M059J (cell line): ENCODE results near the gene ITGA8. TPM values are rescaled to one million over a fixed set of nuclear protein-coding genes. Genes with fewer than 3 reads are reported as not detected.
"Not testable (repeated sequence)": the region's sequence is repeated elsewhere in the genome, so short reads cannot be mapped to it uniquely, and the experiment has no call there.

Experiments used
- DNase-seq: peaks from one replicate; pipeline ENCODE4 v3.0.0-alpha.2; 2012; ENCODE audit warnings: low read depth
- total RNA-seq: library from RNA; depleted of rRNA; stranded (reverse); fragments of >200 nt; shearing (Covaris generic); gene quantifications from 2 replicates; pipeline ENCODE4 v1.2.3, GENCODE V29; 2014

Gene ITGA8
- total RNA-seq, 1 experiment from 2014 or later: 0.62 TPM

GRCh38 chr10:15504101-15504840 is 215.5 kb downstream of the ITGA8 start:
- DNase-seq: peak; percentile 21

GRCh38 chr10:15494850-15495506 is 224.7 kb downstream of the ITGA8 start:
- no peak for DNase-seq

GRCh38 chr10:15491856-15492642 is 227.7 kb downstream of the ITGA8 start:
- DNase-seq: no peak

- DNase-seq: no peak
Measured at GRCh38 chr10:15489431-15489830, 230.3 kb downstream of the ITGA8 start.

DNA sequence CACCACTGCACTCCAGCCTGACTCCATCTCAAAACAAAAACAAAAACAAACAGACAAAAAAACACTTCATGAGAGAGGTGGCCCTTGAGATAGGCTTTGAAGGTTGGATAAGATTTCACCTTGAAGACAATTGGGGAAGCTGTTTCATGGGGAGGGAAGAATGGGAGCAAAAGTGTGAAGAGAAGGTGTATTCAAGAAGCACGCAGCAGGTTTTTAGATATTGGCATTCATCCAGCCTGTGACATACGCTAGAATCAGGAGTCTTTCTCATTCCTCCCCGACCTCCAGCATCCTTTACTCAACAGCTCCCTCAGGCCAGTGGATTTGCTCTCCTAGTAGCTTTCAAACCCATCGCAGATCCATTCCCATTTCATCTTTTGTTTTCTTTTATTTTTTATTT is 232.3 kb downstream of the ITGA8 start:
- no peak for DNase-seq

GRCh38 chr10:15486404-15486803 is 233.3 kb downstream of the ITGA8 start:
- peak; percentile 53 for DNase-seq

DNA sequence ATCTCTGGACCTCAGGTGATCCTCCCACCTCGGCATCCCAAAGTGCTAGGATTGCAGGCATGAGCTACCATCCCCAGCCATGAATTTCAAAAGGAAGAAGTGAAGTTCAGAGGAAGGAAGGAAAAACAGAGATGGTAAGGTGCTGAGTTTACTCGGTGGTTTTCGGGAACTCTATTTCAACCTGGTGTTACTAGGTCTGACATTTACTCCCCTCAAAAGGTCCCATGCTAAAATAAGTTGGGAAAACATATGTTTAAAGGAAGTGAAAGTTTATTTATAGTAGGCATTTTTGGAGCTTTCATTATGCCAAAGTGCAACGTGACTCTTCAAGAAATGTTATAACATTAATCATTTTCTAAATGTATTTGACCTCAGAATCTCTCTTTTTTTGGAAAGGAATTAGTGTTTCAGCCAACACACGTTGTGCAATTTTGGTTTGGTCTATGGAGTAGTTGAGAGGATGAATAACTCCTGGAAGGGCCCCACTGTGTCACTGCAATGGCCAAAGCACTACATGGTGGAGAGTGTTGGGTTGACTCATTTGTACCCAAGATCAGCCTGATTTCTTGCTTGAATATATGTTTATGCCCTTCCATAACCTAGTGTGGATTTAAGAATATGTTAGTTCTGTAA is 233.9 kb downstream of the ITGA8 start:
- peak; percentile 56 for DNase-seq

DNA sequence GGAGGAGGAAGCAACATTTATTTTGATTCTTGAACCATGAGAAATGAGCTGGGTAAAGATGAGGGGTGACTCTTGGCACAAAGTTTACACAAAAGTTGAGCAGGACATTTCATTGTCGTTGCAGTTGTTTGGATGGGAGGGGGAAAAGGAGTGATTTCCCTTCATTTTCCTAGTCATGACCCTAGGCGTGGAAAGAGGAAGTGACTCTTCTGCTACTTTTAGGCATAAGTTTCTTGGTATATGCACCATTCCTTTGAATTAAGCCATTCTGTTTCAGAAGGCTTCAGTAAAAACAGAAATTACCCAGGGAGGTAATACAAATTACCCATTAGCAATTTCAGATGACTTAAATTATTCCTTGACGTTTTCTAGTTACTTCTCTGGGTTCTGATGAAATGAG is 234.7 kb downstream of the ITGA8 start:
- DNase-seq: no peak

DNA sequence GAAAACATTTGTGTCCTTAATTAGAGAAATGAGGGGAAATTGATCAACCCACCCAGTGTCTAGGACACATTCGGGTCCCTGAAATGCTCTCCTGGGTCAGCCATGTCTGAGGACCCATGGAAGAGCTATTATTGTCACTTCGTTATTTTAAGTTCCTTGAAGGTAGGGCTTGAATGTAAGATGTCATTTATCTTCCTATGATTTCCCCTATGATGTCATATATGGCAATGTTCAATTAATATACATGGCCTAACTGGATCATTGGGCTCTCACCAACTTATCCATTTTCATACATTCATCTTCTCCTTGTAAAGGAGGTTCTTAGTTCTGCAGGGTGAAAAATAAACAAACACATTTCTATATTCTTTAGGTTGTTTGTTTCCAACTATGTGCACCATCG is 235.6 kb downstream of the ITGA8 start:
- no peak for DNase-seq

DNA sequence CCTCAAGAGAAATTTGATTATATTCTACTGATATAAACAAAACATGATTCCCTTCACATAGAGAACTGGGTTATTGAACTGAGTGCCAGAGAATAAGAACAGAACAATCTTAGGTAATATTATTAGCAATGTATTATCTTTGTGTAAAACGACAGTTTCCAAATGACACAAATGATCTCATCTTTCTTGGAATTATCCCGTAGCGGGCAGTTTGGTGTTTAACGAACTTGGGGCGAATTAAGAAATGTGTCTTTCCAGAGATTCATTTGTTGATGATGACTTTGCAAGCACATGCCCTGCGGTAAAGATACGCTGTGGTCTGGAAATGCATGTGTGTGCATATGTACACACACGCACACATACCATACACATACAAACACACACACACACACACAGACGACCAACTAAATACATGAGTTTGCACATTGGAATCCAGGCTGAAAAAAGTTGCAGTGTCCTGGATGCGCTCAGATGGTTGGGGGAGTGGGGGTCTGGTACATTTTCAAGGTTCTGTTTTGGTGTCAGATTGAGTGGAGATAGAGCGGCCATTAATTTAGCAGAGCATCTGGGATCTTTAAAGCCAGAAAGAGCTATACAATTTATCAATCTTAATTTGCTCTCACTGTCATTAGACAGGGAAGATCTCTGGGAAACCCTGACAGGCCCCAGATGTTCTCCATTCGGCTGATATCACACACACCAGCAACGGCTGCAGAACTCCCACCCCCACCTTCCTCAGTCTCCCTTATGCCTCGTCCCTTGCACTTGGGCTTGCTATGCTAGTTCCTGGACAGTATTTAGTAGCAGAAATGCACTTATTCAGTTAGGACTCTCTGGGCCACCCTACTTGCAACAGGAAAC is 236.3 kb downstream of the ITGA8 start:
- no peak for DNase-seq

DNA sequence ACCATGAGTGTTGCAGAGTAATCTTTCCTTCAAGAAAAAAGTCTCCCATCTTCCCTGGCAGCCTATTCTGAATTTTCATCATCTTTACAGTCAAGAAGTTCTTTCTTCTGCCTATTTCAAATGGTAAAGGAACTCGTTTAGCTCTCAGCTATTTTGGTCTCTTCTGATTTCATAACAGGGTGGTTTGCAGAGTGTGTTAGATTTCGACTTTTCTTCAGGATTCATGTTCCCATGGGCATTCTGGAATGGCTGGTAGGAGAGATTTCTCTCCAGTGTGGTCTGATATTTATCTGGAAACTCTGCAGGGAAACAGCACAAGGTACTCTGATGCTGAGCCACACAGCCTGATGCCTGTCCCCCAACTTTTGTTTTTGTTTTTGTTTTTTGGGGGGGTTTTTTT is 237.6 kb downstream of the ITGA8 start:
- no peak for DNase-seq

DNA sequence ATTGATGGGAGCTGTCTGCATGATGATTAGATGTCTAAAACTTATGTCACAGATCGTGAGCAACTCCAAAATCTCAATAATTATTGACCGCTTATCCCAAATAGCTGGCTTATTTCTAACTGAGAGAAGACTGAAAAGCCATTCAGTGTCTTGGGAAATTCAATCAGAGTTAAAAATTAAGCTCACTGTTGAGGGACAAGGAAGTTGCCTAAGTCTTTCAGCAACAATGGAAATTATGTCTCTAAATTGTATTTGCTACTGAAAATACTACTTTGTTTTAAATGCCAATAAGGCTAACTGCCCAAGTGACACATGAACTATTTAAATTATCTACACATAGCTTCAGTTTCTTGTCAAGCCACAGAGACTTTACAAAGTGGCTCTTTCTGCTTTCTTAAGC is 240.8 kb downstream of the ITGA8 start:
- no peak for DNase-seq

DNA sequence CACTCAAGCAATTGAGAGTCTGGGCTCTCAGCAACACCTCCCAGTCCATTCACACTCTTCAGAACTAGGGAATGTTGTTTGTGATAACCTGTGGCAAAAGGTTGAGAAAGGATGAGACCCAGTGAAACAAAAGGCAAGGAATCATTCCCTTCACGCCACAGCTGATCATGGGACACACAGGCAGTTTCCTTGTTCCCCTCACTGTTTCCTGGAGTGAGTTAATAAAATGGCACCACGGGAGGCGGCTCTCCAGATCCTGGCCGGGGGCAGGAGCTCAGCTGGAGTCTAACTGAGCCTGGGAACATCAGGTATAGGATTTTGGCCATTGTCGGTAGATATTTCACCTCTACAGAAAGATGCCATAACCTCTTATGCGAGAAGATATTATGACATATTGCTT is 241.3 kb downstream of the ITGA8 start:
- DNase-seq: no peak

DNA sequence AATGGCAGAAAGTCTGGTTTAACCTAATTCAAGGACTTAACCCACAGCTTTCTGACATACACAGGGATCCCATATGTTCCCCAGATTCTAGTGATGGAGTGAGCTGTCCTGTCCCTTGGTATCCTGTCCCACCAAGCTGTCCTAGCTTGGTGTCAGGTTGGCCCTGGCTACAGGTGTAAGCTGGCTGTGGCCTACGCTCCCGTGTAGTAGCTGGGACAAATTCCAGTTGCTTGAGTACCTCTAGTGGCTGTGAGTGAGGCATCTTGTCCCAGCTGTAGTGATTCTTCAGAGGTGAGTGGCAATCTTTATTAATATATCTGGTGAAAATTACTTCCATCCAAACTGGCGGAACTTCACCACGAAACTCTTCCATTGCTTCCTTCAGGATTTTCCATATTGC is 243.4 kb downstream of the ITGA8 start:
- DNase-seq: no peak

- DNase-seq: not testable (repeated sequence)
Measured at GRCh38 chr10:15475439-15475838, 244.3 kb downstream of the ITGA8 start.

DNA sequence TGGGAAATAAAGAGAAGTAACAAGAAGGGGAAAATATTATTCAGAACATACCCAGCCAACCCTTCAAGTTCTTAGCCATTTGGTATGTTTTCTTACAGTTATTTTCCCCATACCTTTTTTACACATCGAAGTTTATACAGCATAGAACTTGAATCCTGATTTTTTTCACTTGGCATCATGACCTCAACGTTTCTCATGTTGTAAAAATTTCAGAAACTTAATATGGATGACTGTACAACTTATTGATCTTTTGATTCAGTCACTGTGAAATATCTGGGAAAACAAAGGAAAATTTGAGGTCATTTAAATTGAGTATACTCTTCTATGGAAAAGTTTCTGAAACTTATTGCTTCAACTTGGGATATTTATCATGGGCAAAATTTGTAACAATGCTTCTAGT is 245.1 kb downstream of the ITGA8 start:
- no peak for DNase-seq

DNA sequence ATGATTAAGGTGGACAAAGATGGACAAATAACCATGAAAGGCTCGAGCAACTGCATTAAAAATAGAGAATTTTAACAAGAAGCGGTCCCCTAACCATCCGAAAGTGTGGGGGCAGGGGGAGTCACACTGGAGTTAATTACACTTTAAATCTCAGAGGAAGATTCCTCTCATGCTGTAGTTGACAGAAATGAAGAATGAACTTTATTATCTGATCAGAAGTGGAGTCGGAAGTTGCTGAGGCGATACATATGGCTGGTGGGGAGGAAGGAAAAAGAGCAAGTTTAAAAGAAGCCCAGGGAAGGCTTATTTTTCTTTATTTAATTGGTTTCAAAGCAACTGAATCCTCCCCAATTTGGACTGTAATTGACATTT is 246.3 kb downstream of the ITGA8 start:
- no peak for DNase-seq

DNA sequence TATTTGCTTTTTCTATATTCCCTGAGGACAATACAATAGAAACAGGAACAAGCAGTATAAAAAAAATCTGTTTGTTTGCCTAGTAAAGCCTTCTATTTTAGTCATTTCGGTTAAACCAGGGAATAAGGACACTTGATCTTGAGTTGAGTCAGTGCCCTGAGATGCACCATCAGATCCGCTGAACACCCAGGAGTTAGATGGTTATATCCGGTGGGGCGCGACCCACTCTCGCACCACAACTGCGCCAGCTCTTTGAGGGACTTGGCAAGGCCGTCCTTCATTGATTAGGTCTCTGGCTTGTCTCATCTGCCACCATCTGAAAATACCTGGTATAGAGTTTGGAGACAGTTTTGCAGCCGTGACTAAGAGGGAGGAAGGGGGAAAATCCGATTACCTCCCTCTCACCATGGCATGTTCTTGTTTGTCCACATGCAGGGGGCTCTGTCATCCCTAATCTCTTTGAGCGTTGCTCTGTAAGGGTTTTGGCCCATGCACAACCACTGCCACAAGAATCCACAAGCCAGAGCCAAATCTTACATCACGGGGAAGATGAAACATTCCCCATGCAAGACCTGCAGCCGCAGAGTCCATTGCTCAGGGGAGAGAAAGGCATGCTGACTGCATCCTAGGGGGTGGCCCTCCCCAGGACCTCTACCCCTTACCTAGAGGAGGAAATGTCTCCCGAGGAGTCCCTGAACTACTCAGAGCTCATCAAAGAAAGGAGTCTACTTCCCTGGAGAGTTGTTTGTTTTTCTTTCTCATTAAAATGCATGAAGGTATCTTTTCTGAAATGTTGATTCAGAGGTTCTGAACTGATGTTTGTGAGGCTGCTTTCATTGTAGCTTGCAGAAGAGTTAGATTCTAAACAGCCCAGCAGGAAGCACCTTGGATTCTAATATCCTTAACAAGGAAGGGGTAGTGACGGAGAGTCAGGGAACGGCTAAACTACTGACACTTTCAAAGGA is 247.0 kb downstream of the ITGA8 start:
- peak; percentile 76 for DNase-seq

- DNase-seq: peak; percentile 3
Measured at GRCh38 chr10:15472008-15472407, 247.7 kb downstream of the ITGA8 start.

GRCh38 chr10:15469111-15469510 is 250.6 kb downstream of the ITGA8 start:
- no peak for DNase-seq
